A549 (cell line): ENCODE measurements around the gene SLC7A8. TPM values are rescaled to one million over a fixed set of nuclear protein-coding genes. Genes with fewer than 3 reads are reported as not detected.

Experiments
- ATAC-seq, 2 experiments: fragments of 200-7000 bp in 1 of 2; fragments of >200 bp in 1 of 2; cut with Nextera tagmentation in 1 of 2; cut with Tn5 transposase in 1 of 2; 3 replicates each; pipeline versions ENCODE4 v1.8.0 to v1.9.1; 2018 to 2020; ENCODE audit warnings: mild to moderate bottlenecking in 1 of 2, moderate library complexity in 1 of 2
- CTCF ChIA-PET: fragments of 300-600 bp; sonication (Branson Sonifier 250); formaldehyde crosslinking; extraction: SDS; loops from one replicate; lab custom pipeline; 2021; ENCODE audit warnings: antibody characterized with exemption, inconsistent platforms; lab: Yijun Ruan, JAX
- POLR2A ChIA-PET: fragments of 350-600 bp; formaldehyde crosslinking; extraction: SDS; loops from one replicate; lab custom pipeline; 2021; ENCODE audit warnings: antibody characterized with exemption, inconsistent platforms; lab: Yijun Ruan, JAX
- DNase-seq, 2 experiments: peaks; one replicate each; pipeline versions ENCODE4 v3.0.0 to v3.0.0-alpha.2; 2011 to 2016; ENCODE audit warnings: low read depth in 1 of 2, low spot score in 1 of 2
- FAIRE-seq: peaks from 2 replicates; lab custom pipeline; 2011; peaks lifted over from hg19 to GRCh38; lab: Jason Lieb, UNC
- H3K27ac ChIP-seq, 2 experiments: fragments of >200 bp; sonication (Bioruptor Twin); formaldehyde crosslinking; 3 replicates each; pipeline ENCODE4 v1.5.1; 2016 to 2017
- H3K4me1 ChIP-seq: fragments of >200 bp; sonication (Bioruptor Twin); formaldehyde crosslinking; 3 replicates; pipeline ENCODE4 v1.6.1; 2016
- H3K4me2 ChIP-seq: fragments of >200 bp; sonication (Bioruptor Twin); formaldehyde crosslinking; 3 replicates; pipeline ENCODE4 v1.6.1; 2016
- H3K4me3 ChIP-seq: fragments of >200 bp; sonication (Bioruptor Twin); formaldehyde crosslinking; 3 replicates; pipeline ENCODE4 v1.5.1; 2016
- H3K9me3 ChIP-seq: fragments of >200 bp; sonication (Bioruptor Twin); formaldehyde crosslinking; 3 replicates; pipeline ENCODE4 v1.6.1; 2016
- BHLHE40 ChIP-seq: IDR thresholded peaks from 2 replicates; pipeline ENCODE4 v1.6.1; 2012; ENCODE audit warnings: low read depth, low read length, inconsistent platforms
- CBX2 ChIP-seq: fragments of 200-600 bp; sonication (generic); IDR thresholded peaks from 2 replicates; pipeline ENCODE4 v1.6.1; 2016; ENCODE audit warnings: low read depth, mild to moderate bottlenecking, borderline replicate concordance
- CEBPB ChIP-seq, 2 experiments: fragments of >200 bp in 1 of 2; sonication (Bioruptor Twin) in 1 of 2; formaldehyde crosslinking in 1 of 2; IDR thresholded peaks; 2 replicates each; pipeline ENCODE4 v1.6.1; 2012 to 2016
- EP300 ChIP-seq, 2 experiments: fragments of >200 bp; sonication (Bioruptor Twin); formaldehyde crosslinking; IDR thresholded peaks; 2 replicates in 1 of 2; 3 replicates in 1 of 2; pipeline ENCODE4 v1.6.1; 2016 to 2017
- FOXS1 ChIP-seq: fragments of 250-450 bp; sonication (Bioruptor Pico); IDR thresholded peaks from 2 replicates; pipeline ENCODE4 v1.5.0; 2020; ENCODE audit warnings: mild to moderate bottlenecking, moderate library complexity
- GATA3 ChIP-seq: IDR thresholded peaks from 2 replicates; pipeline ENCODE4 v1.6.1; 2012; ENCODE audit warnings: borderline replicate concordance
- HEYL ChIP-seq: fragments of 250-450 bp; sonication (Bioruptor Pico); IDR thresholded peaks from 2 replicates; pipeline ENCODE4 v1.8.0; 2021; ENCODE audit warnings: mild to moderate bottlenecking, moderate library complexity
- JUN ChIP-seq, 2 experiments: fragments of >200 bp; sonication (Bioruptor Twin); formaldehyde crosslinking; IDR thresholded peaks; 2 replicates in 1 of 2; 3 replicates in 1 of 2; pipeline ENCODE4 v1.6.1; 2016 to 2017
- MAZ ChIP-seq: fragments of 150-350 bp; IDR thresholded peaks from 2 replicates; pipeline ENCODE4 v1.6.1; 2014; ENCODE audit warnings: antibody characterized with exemption, low read depth, low read length, borderline replicate concordance
- NPAS2 ChIP-seq: fragments of 250-450 bp; sonication (Bioruptor Pico); IDR thresholded peaks from 2 replicates; pipeline ENCODE4 v1.8.0; 2022; ENCODE audit warnings: mild to moderate bottlenecking, moderate library complexity, borderline replicate concordance
- PBX3 ChIP-seq: IDR thresholded peaks from 2 replicates; pipeline ENCODE4 v1.6.1; 2012
- PHF8 ChIP-seq: fragments of 200-600 bp; sonication (generic); IDR thresholded peaks from 2 replicates; pipeline ENCODE4 v1.6.1; 2016; ENCODE audit warnings: low read depth, mild to moderate bottlenecking, antibody characterized with exemption, moderate library complexity, borderline replicate concordance
- POLR2AphosphoS2 ChIP-seq: conservative IDR thresholded peaks from 2 replicates; pipeline ENCODE4 v1.6.1; 2012; ENCODE audit warnings: low read length, improper control_type of control experiment, inconsistent platforms
- RCOR1 ChIP-seq: fragments of 150-350 bp; IDR thresholded peaks from 2 replicates; pipeline ENCODE4 v1.6.1; 2014; ENCODE audit warnings: antibody characterized with exemption, low read length, low read depth
- ZNF302 ChIP-seq: fragments of 250-450 bp; sonication (Bioruptor Pico); IDR thresholded peaks from 2 replicates; pipeline ENCODE4 v1.9.0; 2021; ENCODE audit warnings: inconsistent platforms, mild to moderate bottlenecking, moderate library complexity
- ZSCAN20 ChIP-seq: fragments of 250-450 bp; sonication (Bioruptor Pico); IDR thresholded peaks from 2 replicates; pipeline ENCODE4 v1.8.0; 2022; ENCODE audit warnings: mild to moderate bottlenecking, moderate library complexity
- WGBS: methylation state at CpG from one replicate; pipeline ENCODE4 v1.1.6; 2017; ENCODE audit errors: missing lambda C conversion rate; 5-methylcytosine and 5-hydroxymethylcytosine counted together
- polyA plus RNA-seq, 4 experiments: library from polyadenylated mRNA; depleted of rRNA in 3 of 4; stranded (reverse); fragments of >200 nt; fragmentation: RNase III in 1 of 4; extraction: RNeasy Plus Mini Kit Qiagen cat#74134 plus additional on column Dnase treatment in 1 of 4; gene quantifications; 2 replicates in 3 of 4; 3 replicates in 1 of 4; pipeline ENCODE4 v1.2.3, GENCODE V29; 2011 to 2017
- TF ChIP-seq, protein P1 (sequence below): fragments of >200 bp; sonication (Bioruptor Twin); formaldehyde crosslinking; IDR thresholded peaks from 3 replicates; pipeline ENCODE4 v1.6.1; 2016
- TF ChIP-seq, protein P2 (sequence below): fragments of 250-450 bp; sonication (Bioruptor Pico); IDR thresholded peaks from 2 replicates; pipeline ENCODE4 v1.5.0; 2020; ENCODE audit warnings: low read depth, mild to moderate bottlenecking, moderate library complexity
- TF ChIP-seq, protein P3 (sequence below): fragments of >200 bp; sonication (Bioruptor Twin); formaldehyde crosslinking; IDR thresholded peaks from 2 replicates; pipeline ENCODE4 v1.6.1; 2016
- TF ChIP-seq, protein P4 (sequence below): fragments of 250-450 bp; sonication (Bioruptor Pico); IDR thresholded peaks from 2 replicates; pipeline ENCODE4 v1.5.0; 2021; ENCODE audit warnings: mild to moderate bottlenecking, moderate library complexity, borderline replicate concordance
- TF ChIP-seq, protein P5 (sequence below): fragments of 200-600 bp; sonication (generic); IDR thresholded peaks from 2 replicates; pipeline ENCODE4 v1.6.1; 2016; ENCODE audit warnings: antibody characterized with exemption, mild to moderate bottlenecking, moderate library complexity

Gene SLC7A8
- polyA plus RNA-seq, 2 of the 4 experiments (the other 2 are of a cell fraction) = 0.28 to 0.35 TPM

- Histone ChIP-seq H3K4me1 (peaks cover 36% of the 10 kb centered on the region), H3K4me2 (peak overlapping the region; percentile 35), H3K4me3 (no peak overlapping the region), H3K27ac (peak overlapping the region; percentile 22 to 50; a peak in 3 of 6 replicates), H3K9me3 (no peaks in the 10 kb centered on the region)
- TF ChIP-seq CEBPB (IDR thresholded peaks at IDR 0.05) = 0 out of 4 replicates have a peak, but pooled peaks of 1 of the 2 experiments have one; percentile 29
- no peak for TF ChIP-seq POLR2AphosphoS2
- POLR2A ChIA-PET = interaction anchor here (0.5 kb wide), 1 partner anchor 140 kb away, joined by 4 read pairs; no protein-coding TSS in a partner anchor
- 40% methylated on average over 4 of the region's 4 CpGs for WGBS
- DNase-seq (peak in 1 of 2 experiments; percentile 13), FAIRE-seq (no peak), ATAC-seq (peak in 1 of 2 experiments; percentile 41; a peak in 2 of 6 replicates)
- CTCF ChIA-PET = interaction anchor here (11.0 to 12.5 kb wide), 2 partner anchors 25 to 41 kb away, joined by 75 to 80 read pairs; partner anchors contain the start of genes CEBPE and SLC7A8
Observed at GRCh38 chr14:23145794-23146350, 37.6 kb downstream of the SLC7A8 start.

GRCh38 chr14:23143911-23144310 lies 39.5 kb downstream of the SLC7A8 start:
- ATAC-seq = no peak
- no peak overlapping the region for H3K4me3 ChIP-seq
- ChIA-PET CTCF (interaction anchor here (0.7 to 12.5 kb wide), 4 partner anchors 15 to 1738 kb away, joined by 3 to 80 read pairs (median 18); partner anchors contain the start of gene CEBPE), POLR2A (no interaction called here)
- DNase-seq = no peak
- peaks cover 36% of the 10 kb centered on the region for H3K4me1 ChIP-seq
- H3K9me3 ChIP-seq = no peaks in the 10 kb centered on the region
- FAIRE-seq = no peak
- no peak overlapping the region; a peak in 1 of 6 replicates for H3K27ac ChIP-seq
- 26% methylated on average over 1 of the region's 1 CpG for WGBS
- H3K4me2 ChIP-seq = no peak overlapping the region
- TF ChIP-seq MAZ = no peak
- TF ChIP-seq, protein P1, sequence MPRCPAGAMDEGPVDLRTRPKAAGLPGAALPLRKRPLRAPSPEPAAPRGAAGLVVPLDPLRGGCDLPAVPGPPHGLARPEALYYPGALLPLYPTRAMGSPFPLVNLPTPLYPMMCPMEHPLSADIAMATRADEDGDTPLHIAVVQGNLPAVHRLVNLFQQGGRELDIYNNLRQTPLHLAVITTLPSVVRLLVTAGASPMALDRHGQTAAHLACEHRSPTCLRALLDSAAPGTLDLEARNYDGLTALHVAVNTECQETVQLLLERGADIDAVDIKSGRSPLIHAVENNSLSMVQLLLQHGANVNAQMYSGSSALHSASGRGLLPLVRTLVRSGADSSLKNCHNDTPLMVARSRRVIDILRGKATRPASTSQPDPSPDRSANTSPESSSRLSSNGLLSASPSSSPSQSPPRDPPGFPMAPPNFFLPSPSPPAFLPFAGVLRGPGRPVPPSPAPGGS = no peak
- TF ChIP-seq, protein P2, sequence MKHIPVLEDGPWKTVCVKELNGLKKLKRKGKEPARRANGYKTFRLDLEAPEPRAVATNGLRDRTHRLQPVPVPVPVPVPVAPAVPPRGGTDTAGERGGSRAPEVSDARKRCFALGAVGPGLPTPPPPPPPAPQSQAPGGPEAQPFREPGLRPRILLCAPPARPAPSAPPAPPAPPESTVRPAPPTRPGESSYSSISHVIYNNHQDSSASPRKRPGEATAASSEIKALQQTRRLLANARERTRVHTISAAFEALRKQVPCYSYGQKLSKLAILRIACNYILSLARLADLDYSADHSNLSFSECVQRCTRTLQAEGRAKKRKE = no peak
- TF ChIP-seq NPAS2 (CRISPR knock-in tag) = no peak
- TF ChIP-seq, protein P3, sequence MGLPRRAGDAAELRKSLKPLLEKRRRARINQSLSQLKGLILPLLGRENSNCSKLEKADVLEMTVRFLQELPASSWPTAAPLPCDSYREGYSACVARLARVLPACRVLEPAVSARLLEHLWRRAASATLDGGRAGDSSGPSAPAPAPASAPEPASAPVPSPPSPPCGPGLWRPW = no peak
- no peak for TF ChIP-seq GATA3
- no peak for TF ChIP-seq FOXS1
- TF ChIP-seq RCOR1 = no peak
- TF ChIP-seq, protein P4, sequence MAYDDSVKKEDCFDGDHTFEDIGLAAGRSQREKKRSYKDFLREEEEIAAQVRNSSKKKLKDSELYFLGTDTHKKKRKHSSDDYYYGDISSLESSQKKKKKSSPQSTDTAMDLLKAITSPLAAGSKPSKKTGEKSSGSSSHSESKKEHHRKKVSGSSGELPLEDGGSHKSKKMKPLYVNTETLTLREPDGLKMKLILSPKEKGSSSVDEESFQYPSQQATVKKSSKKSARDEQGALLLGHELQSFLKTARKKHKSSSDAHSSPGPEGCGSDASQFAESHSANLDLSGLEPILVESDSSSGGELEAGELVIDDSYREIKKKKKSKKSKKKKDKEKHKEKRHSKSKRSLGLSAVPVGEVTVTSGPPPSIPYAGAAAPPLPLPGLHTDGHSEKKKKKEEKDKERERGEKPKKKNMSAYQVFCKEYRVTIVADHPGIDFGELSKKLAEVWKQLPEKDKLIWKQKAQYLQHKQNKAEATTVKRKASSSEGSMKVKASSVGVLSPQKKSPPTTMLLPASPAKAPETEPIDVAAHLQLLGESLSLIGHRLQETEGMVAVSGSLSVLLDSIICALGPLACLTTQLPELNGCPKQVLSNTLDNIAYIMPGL (CRISPR knock-in tag) = no peak
- no peak for TF ChIP-seq ZSCAN20
- TF ChIP-seq HEYL (CRISPR knock-in tag) = no peak
- no peak for TF ChIP-seq PBX3
- TF ChIP-seq ZNF302 (CRISPR knock-in tag) = no peak
- no peak for TF ChIP-seq CBX2
- TF ChIP-seq JUN (IDR thresholded peaks at IDR 0.05) = no peak
- TF ChIP-seq, protein P5, sequence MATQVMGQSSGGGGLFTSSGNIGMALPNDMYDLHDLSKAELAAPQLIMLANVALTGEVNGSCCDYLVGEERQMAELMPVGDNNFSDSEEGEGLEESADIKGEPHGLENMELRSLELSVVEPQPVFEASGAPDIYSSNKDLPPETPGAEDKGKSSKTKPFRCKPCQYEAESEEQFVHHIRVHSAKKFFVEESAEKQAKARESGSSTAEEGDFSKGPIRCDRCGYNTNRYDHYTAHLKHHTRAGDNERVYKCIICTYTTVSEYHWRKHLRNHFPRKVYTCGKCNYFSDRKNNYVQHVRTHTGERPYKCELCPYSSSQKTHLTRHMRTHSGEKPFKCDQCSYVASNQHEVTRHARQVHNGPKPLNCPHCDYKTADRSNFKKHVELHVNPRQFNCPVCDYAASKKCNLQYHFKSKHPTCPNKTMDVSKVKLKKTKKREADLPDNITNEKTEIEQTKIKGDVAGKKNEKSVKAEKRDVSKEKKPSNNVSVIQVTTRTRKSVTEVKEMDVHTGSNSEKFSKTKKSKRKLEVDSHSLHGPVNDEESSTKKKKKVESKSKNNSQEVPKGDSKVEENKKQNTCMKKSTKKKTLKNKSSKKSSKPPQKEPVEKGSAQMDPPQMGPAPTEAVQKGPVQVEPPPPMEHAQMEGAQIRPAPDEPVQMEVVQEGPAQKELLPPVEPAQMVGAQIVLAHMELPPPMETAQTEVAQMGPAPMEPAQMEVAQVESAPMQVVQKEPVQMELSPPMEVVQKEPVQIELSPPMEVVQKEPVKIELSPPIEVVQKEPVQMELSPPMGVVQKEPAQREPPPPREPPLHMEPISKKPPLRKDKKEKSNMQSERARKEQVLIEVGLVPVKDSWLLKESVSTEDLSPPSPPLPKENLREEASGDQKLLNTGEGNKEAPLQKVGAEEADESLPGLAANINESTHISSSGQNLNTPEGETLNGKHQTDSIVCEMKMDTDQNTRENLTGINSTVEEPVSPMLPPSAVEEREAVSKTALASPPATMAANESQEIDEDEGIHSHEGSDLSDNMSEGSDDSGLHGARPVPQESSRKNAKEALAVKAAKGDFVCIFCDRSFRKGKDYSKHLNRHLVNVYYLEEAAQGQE = no peak
- TF ChIP-seq BHLHE40 = no peak
- no peak for TF ChIP-seq PHF8
- no peak for TF ChIP-seq EP300 (IDR thresholded peaks at IDR 0.05)
